ENCODE results near the gene DAP.

DNA sequence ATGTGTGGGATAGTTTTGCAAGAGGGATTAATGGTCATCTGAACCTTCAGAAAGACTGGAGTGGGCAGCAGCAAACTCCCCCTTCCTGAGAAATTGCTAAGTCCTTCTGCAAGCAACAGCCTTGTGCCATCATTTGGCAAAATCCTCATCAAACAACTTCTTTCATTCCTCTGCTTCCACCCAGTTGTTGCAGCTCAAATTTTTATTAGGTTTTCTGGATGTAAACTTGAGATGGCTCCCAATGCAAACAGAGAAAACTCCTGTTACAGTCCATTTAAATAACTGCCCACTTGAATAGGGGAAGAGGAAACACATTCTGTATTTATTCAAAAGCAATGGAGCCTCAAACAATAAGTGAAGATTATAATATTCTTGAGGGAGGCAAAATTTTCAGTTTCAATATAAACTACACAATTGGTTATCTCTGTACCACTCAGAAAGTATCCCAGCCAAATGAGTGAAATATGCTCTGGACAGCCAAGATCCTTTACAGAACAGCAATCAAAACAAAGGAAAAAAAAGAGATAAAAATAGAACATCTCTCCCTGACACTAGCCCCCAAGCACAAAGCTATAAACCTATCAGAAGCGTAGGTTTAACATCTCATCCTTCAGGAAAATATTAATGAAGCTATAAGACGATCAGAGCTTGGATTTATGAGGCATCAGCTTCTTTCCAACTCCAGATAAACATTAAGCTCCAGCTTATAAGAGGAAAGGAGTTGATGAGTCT, 17.3 kb upstream of the DAP start:
- TF ChIP-seq, protein P1, sequence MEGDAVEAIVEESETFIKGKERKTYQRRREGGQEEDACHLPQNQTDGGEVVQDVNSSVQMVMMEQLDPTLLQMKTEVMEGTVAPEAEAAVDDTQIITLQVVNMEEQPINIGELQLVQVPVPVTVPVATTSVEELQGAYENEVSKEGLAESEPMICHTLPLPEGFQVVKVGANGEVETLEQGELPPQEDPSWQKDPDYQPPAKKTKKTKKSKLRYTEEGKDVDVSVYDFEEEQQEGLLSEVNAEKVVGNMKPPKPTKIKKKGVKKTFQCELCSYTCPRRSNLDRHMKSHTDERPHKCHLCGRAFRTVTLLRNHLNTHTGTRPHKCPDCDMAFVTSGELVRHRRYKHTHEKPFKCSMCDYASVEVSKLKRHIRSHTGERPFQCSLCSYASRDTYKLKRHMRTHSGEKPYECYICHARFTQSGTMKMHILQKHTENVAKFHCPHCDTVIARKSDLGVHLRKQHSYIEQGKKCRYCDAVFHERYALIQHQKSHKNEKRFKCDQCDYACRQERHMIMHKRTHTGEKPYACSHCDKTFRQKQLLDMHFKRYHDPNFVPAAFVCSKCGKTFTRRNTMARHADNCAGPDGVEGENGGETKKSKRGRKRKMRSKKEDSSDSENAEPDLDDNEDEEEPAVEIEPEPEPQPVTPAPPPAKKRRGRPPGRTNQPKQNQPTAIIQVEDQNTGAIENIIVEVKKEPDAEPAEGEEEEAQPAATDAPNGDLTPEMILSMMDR (conservative IDR thresholded peaks at IDR 0.05 in 1 of 2, IDR thresholded peaks at IDR 0.05 in 1 of 2; ENCODE audit: low read depth in 1 of 2, low read length in 2 of 2): no peak
- TF ChIP-seq EZH2 (IDR thresholded peaks at IDR 0.05; ENCODE audit: low read length, missing control alignments): no peak

All from fibroblast of lung (primary cell).